ENCODE data around the gene ZNF691. TPM values are rescaled to one million over a fixed set of nuclear protein-coding genes. Genes with fewer than 3 reads are reported as not detected.
"Not testable (repeated sequence)": the region's sequence is repeated elsewhere in the genome, so short reads cannot be mapped to it uniquely, and the experiment has no call there.

The ZNF691 gene
- total RNA-seq, 3 donors from 2014 or later = 5.5 to 6.5 (median 5.9) TPM

GRCh38 chr1:42860339-42861013, 14.1 kb downstream of the ZNF691 start:
- H3K27me3 Mint-ChIP-seq (ENCODE audit: low read depth) = peaks cover 26% of the 10 kb centered on the region

DNA sequence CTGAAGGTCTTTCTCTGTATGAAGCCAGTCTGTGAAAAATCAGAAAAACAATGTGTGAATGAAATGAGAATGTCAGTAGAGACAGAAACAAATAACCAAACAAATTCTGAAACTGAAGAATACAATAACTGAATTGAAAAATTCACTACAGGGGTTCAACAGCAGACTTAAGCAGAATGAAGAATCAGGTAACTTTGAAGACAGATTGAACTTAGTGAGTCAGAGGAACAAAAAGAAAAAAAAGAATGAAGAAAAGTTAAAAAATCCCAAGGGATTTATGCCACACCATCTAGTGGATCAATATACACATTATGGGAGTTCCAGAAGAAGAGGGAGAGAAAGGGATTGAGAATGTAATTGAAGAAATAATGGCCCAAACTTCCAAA, 14.6 kb downstream of the ZNF691 start:
- Mint-ChIP-seq H3K27me3 (ENCODE audit: low read depth) (peaks cover 26% of the 10 kb centered on the region), H3K4me1 (ENCODE audit: low read depth) (no peaks in the 10 kb centered on the region), H3K4me3 (no peak overlapping the region), H3K36me3 (ENCODE audit: insufficient read depth) (peaks cover 2% of the 10 kb centered on the region), H3K9me3 (peaks cover 17% of the 10 kb centered on the region)
- ATAC-seq (no peak), DNase-seq (no peak)

More at GRCh38 chr1:42860339-42861013, 14.1 kb downstream of the ZNF691 start:
- DNase-seq (no peak), ATAC-seq (no peak)
- Mint-ChIP-seq H3K9me3 (peaks cover 17% of the 10 kb centered on the region), H3K36me3 (ENCODE audit: insufficient read depth) (peaks cover 2% of the 10 kb centered on the region), H3K4me1 (ENCODE audit: low read depth) (no peaks in the 10 kb centered on the region), H3K4me3 (no peak overlapping the region)

GRCh38 chr1:42866549-42866948, 20.1 kb downstream of the ZNF691 start:
- H3K36me3 Mint-ChIP-seq (ENCODE audit: insufficient read depth) = no peaks in the 10 kb centered on the region
- no peak for ATAC-seq

DNA sequence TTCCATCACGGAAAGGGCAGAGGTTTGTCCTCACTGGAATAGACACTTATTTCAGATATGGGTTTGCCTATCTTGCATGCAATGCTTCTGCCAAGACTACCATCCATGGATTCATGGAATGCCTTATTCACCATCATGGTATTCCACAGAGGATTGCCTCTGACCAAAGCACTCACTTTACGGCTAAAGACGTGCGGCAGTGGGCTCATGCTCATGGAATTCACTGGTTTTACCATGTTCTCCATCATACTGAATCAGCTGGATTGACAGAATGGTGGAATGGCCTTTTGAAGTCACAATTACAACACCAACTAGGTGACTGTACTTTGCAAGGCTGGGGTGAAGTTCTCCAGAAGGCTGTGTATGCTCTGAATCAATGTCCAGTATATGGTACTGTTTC, 22.1 kb downstream of the ZNF691 start:
- H3K27me3 Mint-ChIP-seq (ENCODE audit: low read depth); ATAC-seq; DNase-seq; H3K4me1 Mint-ChIP-seq (ENCODE audit: low read depth); H3K36me3 Mint-ChIP-seq (ENCODE audit: insufficient read depth); H3K4me3 Mint-ChIP-seq; H3K9me3 Mint-ChIP-seq: not testable (repeated sequence)

More at GRCh38 chr1:42866549-42866948, 20.1 kb downstream of the ZNF691 start:
- no peak for DNase-seq
- Mint-ChIP-seq H3K27me3 (ENCODE audit: low read depth) (peaks cover 10% of the 10 kb centered on the region), H3K9me3 (peaks cover 5% of the 10 kb centered on the region), H3K4me3 (no peak overlapping the region), H3K4me1 (ENCODE audit: low read depth) (peaks cover 2% of the 10 kb centered on the region)

GRCh38 chr1:42869254-42869653, 22.8 kb downstream of the ZNF691 start:
- not testable (repeated sequence) for H3K36me3 Mint-ChIP-seq (ENCODE audit: insufficient read depth); H3K9me3 Mint-ChIP-seq; H3K4me1 Mint-ChIP-seq (ENCODE audit: low read depth); H3K4me3 Mint-ChIP-seq; H3K27me3 Mint-ChIP-seq (ENCODE audit: low read depth); ATAC-seq; DNase-seq

- DNase-seq; H3K36me3 Mint-ChIP-seq (ENCODE audit: insufficient read depth); H3K9me3 Mint-ChIP-seq; H3K4me3 Mint-ChIP-seq; H3K4me1 Mint-ChIP-seq (ENCODE audit: low read depth); H3K27me3 Mint-ChIP-seq (ENCODE audit: low read depth); ATAC-seq: not testable (repeated sequence)
Observed at GRCh38 chr1:42869751-42870150, 23.3 kb downstream of the ZNF691 start.

DNA sequence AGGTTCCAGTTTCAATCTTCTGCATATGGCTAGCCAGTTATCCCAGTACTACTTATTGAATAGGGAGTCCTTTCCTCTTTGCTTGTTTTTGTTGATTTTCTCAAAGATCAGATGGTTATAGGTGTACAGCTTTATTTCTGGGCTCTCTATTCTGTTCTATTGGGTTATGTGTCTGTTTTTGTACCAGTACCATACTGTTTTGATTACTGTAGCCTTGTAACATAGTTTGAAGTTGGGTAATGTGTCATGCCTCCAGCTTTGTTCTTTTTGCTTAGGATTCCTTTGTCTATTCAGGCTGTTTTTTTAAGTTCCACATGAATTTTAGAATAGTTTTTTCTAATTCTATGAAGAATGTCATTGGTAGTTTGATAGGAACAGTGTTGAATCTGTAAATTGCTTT, 26.7 kb downstream of the ZNF691 start:
- H3K27me3 Mint-ChIP-seq (ENCODE audit: low read depth); H3K4me1 Mint-ChIP-seq (ENCODE audit: low read depth); ATAC-seq; H3K36me3 Mint-ChIP-seq (ENCODE audit: insufficient read depth); H3K9me3 Mint-ChIP-seq; H3K4me3 Mint-ChIP-seq; DNase-seq: not testable (repeated sequence)

GRCh38 chr1:42873670-42874069, 27.3 kb downstream of the ZNF691 start:
- Mint-ChIP-seq H3K27me3 (ENCODE audit: low read depth) (no peaks in the 10 kb centered on the region), H3K36me3 (ENCODE audit: insufficient read depth) (no peaks in the 10 kb centered on the region), H3K4me3 (no peak overlapping the region), H3K9me3 (peaks cover 6% of the 10 kb centered on the region), H3K4me1 (ENCODE audit: low read depth) (peaks cover 2% of the 10 kb centered on the region)
- ATAC-seq (no peak), DNase-seq (no peak)

DNA sequence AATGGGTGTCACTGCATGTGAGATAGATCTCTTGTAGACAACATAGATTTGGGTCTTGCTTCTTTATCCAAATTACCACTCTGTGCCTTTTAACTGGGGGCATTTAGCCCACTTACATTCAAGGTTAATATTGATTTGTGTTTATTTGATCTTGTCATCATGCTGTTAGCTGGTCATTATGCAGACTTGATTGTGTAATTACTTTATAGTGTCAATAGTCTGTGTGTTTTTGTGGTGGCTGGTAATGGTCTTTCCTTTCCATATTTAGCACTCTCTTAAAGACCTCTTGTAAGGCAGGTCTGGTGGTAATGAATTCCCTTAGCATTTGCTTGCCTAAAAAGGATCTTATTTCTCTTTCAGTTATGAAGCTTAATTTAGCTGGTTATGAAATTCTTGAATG, 29.6 kb downstream of the ZNF691 start:
- DNase-seq (no peak), ATAC-seq (no peak)
- Mint-ChIP-seq H3K9me3 (peaks cover 6% of the 10 kb centered on the region), H3K4me3 (no peak overlapping the region), H3K4me1 (ENCODE audit: low read depth) (peaks cover 2% of the 10 kb centered on the region), H3K27me3 (ENCODE audit: low read depth) (no peaks in the 10 kb centered on the region), H3K36me3 (ENCODE audit: insufficient read depth) (no peaks in the 10 kb centered on the region)

GRCh38 chr1:42877380-42877779, 31.0 kb downstream of the ZNF691 start:
- ATAC-seq (no peak), DNase-seq (no peak)
- Mint-ChIP-seq H3K27me3 (ENCODE audit: low read depth) (no peaks in the 10 kb centered on the region), H3K4me1 (ENCODE audit: low read depth) (no peaks in the 10 kb centered on the region), H3K9me3 (peaks cover 6% of the 10 kb centered on the region), H3K4me3 (no peak overlapping the region), H3K36me3 (ENCODE audit: insufficient read depth) (no peaks in the 10 kb centered on the region)

DNA sequence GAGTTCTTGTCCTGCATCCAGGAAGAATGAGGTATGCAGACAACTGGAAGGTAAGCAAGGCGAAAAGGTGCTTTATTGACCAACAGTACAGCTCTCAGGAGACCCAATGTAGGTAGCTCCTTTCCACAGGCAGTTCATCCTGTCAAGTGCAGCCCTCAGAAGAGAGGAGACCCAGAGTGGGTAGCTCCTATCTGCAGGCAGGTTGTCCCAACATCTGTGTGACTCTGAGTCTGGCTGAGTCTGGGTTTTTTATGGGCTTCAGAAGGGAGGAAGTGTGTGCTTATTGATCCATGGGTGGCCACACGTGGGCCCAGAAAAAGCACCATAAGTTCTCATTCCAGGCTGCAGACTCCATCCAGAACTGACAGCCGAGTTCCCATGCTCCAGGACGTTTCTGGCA, 34.0 kb downstream of the ZNF691 start:
- H3K36me3 Mint-ChIP-seq (ENCODE audit: insufficient read depth) = no peaks in the 10 kb centered on the region
- H3K9me3 Mint-ChIP-seq = no peaks in the 10 kb centered on the region
- no peaks in the 10 kb centered on the region for H3K4me1 Mint-ChIP-seq (ENCODE audit: low read depth)
- peaks cover 7% of the 10 kb centered on the region for H3K27me3 Mint-ChIP-seq (ENCODE audit: low read depth)
- H3K4me3 Mint-ChIP-seq = no peak overlapping the region
- DNase-seq (no peak), ATAC-seq (no peak)

DNA sequence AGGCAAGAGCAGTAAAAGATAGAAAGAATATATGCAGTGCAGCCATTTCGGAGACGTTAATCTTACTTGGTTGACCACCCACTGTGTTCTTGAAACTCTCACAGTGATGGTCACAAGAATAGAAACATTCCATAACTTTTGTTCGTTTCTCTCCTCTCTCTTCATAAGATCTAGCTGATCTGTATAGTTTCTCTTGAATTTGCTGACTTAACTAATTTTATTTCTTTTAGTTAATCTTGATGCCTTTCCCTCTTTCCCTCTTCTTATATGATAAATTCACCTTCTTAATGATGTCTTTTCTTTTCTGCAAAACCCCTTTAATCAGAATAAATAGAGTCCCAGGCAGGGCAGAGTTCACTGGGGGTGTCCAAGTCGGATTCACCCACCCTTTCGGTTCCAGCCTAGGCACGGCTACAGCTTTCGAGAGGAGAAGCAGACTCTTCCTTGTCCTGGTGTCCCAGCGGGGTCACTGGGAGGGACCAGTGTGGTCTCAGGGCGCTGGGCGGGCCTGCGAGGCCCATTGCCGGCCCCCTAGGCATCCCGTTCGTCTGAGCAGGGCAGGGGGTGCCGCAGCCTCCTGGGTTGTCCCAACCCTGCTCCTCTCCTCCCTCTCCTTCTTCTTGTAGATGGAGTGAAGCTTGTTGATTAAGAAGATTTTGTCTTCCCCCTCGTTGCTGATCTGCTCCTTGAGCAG, 39.8 kb downstream of the ZNF691 start:
- peaks cover 9% of the 10 kb centered on the region for H3K27me3 Mint-ChIP-seq (ENCODE audit: low read depth)
- no peak overlapping the region for H3K4me3 Mint-ChIP-seq
- no peaks in the 10 kb centered on the region for H3K36me3 Mint-ChIP-seq (ENCODE audit: insufficient read depth)
- DNase-seq (no peak), ATAC-seq (no peak)
- H3K9me3 Mint-ChIP-seq = no peaks in the 10 kb centered on the region
- no peaks in the 10 kb centered on the region for H3K4me1 Mint-ChIP-seq (ENCODE audit: low read depth)

DNA sequence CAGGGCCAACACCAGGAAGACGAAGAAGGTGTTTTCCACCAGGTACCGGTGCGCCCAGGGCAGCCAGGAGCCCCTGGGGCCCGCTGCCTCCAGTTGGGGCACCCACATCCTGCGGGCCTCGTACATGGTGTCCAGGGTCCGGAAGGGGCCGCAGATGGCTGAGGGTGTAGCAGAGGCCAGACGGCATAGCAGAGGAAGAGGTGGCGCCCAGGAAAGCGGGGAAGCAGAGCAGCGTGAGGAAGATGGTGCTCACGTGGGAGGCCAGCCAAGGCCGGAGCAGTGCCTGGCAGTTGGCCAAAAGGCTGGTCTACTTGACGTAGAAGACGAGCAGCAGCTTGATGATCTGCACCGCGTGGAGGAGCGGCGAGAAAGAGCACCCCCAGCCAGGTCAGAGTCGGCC, 40.4 kb downstream of the ZNF691 start:
- H3K4me1 Mint-ChIP-seq (ENCODE audit: low read depth) = no peaks in the 10 kb centered on the region
- no peak overlapping the region for H3K4me3 Mint-ChIP-seq
- H3K36me3 Mint-ChIP-seq (ENCODE audit: insufficient read depth) = no peaks in the 10 kb centered on the region
- H3K9me3 Mint-ChIP-seq = no peaks in the 10 kb centered on the region
- ATAC-seq = no peak
- DNase-seq = no peak
- peaks cover 9% of the 10 kb centered on the region for H3K27me3 Mint-ChIP-seq (ENCODE audit: low read depth)

DNA sequence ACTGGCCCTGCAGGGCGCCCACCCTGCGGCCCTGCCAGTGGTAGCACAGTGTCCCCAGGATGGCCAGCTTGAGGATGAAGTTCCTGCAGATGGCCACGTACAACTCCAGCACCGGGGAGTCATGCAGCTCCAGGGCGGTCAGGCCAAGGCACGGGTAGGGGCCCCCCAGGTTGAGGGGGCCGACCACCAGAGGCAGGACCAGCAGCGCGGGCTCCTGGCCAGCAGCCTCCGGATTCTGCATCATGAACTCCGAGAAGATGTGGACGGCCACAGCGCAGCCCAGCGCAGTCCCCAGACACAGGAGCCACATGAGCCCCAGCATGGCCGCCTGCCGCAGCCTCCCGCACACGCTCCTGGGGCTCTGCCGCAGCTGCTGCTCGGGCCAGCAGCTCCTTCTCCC, 41.0 kb downstream of the ZNF691 start:
- H3K9me3 Mint-ChIP-seq = no peaks in the 10 kb centered on the region
- peaks cover 9% of the 10 kb centered on the region for H3K27me3 Mint-ChIP-seq (ENCODE audit: low read depth)
- H3K36me3 Mint-ChIP-seq (ENCODE audit: insufficient read depth) = no peaks in the 10 kb centered on the region
- no peaks in the 10 kb centered on the region for H3K4me1 Mint-ChIP-seq (ENCODE audit: low read depth)
- no peak for ATAC-seq
- no peak overlapping the region for H3K4me3 Mint-ChIP-seq
- DNase-seq = no peak

DNA sequence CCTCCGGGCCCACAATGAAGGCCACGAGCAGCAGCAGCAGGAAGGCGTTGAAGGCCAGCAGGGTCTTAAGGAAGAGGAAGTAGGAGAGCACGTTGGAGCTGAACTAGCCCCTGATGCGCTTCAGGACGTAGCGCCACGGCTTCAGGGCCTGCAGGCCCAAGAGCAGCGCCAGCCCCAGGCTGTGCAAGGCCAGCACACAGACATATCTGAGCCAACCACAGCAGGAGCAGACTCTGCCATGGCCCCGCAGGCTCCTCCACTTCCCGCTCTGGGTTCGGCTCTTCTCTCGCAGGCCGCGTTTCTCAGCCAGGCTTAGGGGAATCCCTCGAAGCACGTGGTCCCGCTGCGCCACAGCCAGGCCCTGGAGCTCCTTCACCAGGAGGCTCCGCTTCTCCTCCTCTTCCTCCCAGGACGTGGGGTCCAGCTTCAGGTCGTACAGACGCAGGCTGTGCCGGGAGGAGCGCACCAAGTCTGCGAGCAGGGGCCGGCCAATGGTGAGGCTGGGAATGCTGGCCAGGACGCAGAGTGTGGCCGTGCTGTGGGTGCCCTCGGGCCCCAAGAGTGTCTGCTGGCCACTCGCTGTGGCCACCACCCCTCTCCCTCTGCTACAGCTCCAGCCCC, 41.7 kb downstream of the ZNF691 start:
- Mint-ChIP-seq H3K27me3 (ENCODE audit: low read depth) (peaks cover 9% of the 10 kb centered on the region), H3K4me1 (ENCODE audit: low read depth) (no peaks in the 10 kb centered on the region), H3K4me3 (no peak overlapping the region), H3K9me3 (no peaks in the 10 kb centered on the region), H3K36me3 (ENCODE audit: insufficient read depth) (no peaks in the 10 kb centered on the region)
- no peak for ATAC-seq
- no peak for DNase-seq

Measured in activated T-cell treated with anti-CD3 and anti-CD28 coated beads, Interleukin-2, amount 50 U/mL, for 4 hours (primary cell).